ENCODE results near the gene C1orf232. TPM values are rescaled to one million over a fixed set of nuclear protein-coding genes. Genes with fewer than 3 reads are reported as not detected.

C1orf232 gene
- total and polyA plus RNA-seq, 2 experiments from 2014 or later = not detected

- Histone ChIP-seq H3K4me2 (peak within 1 kb of the TSS; percentile 78), H3K27ac (ENCODE audit: low read depth) (peak within 1 kb of the TSS; percentile 42; the same call in 1 of the 2 replicates), H3K36me3 (ENCODE audit: insufficient read depth) (no peaks in the 10 kb centered on the region), H2AFZ (peak within 1 kb of the TSS; percentile 75; the same call in 1 of the 2 replicates), H3K4me3 (peak within 1 kb of the TSS; percentile 48), H3F3A (replicated peaks; ENCODE audit: low read depth) (peaks cover 4% of the 10 kb centered on the region; the same call in 1 of the 2 replicates), H3K9me2 (ENCODE audit: insufficient read depth) (no peaks in the 10 kb centered on the region), H4K20me1 (replicated peaks; ENCODE audit: insufficient read depth) (no peaks in the 10 kb centered on the region; the same call in 1 of the 2 replicates), H3K27me3 (ENCODE audit: insufficient read depth) (no peaks in the 10 kb centered on the region), H3K79me2 (replicated peaks; ENCODE audit: insufficient read depth) (no peaks in the 10 kb centered on the region), H3K4me1 (ENCODE audit: insufficient read depth) (no peaks in the 10 kb centered on the region; the same call in 1 of the 2 replicates)
- Mint-ChIP-seq H3K27me3 (ENCODE audit: insufficient read depth, low read depth, poor library complexity) (peaks cover 20% of the 10 kb centered on the region), H3K4me3 (peak within 1 kb of the TSS; percentile 89), H3K27ac (peak within 1 kb of the TSS; percentile 97), H3K36me3 (ENCODE audit: low read depth) (peaks cover 7% of the 10 kb centered on the region; the same call in 2 of the 3 replicates), H3K4me1 (peaks cover 10% of the 10 kb centered on the region; the same call in 2 of the 3 replicates), H3K9me3 (no peaks in the 10 kb centered on the region)
- peak; percentile 100 for ATAC-seq
- no peak for TF ChIP-seq ETS1 (IDR thresholded peaks at IDR 0.05)
- no peak for TF ChIP-seq STAT1 (IDR thresholded peaks at IDR 0.05; ENCODE audit: unreplicated experiment)
- no peak for TF ChIP-seq JUNB (IDR thresholded peaks at IDR 0.05; ENCODE audit: unreplicated experiment)
- peak; percentile 56 to 64 for TF ChIP-seq CTCF (conservative IDR thresholded peaks at IDR 0.05; ENCODE audit: low read depth in 2 of 2)
- TF ChIP-seq, protein P1, sequence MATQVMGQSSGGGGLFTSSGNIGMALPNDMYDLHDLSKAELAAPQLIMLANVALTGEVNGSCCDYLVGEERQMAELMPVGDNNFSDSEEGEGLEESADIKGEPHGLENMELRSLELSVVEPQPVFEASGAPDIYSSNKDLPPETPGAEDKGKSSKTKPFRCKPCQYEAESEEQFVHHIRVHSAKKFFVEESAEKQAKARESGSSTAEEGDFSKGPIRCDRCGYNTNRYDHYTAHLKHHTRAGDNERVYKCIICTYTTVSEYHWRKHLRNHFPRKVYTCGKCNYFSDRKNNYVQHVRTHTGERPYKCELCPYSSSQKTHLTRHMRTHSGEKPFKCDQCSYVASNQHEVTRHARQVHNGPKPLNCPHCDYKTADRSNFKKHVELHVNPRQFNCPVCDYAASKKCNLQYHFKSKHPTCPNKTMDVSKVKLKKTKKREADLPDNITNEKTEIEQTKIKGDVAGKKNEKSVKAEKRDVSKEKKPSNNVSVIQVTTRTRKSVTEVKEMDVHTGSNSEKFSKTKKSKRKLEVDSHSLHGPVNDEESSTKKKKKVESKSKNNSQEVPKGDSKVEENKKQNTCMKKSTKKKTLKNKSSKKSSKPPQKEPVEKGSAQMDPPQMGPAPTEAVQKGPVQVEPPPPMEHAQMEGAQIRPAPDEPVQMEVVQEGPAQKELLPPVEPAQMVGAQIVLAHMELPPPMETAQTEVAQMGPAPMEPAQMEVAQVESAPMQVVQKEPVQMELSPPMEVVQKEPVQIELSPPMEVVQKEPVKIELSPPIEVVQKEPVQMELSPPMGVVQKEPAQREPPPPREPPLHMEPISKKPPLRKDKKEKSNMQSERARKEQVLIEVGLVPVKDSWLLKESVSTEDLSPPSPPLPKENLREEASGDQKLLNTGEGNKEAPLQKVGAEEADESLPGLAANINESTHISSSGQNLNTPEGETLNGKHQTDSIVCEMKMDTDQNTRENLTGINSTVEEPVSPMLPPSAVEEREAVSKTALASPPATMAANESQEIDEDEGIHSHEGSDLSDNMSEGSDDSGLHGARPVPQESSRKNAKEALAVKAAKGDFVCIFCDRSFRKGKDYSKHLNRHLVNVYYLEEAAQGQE (IDR thresholded peaks at IDR 0.05; ENCODE audit: unreplicated experiment) = no peak
- no peak for TF ChIP-seq EZH2phosphoT487 (IDR thresholded peaks at IDR 0.05; ENCODE audit: unreplicated experiment)
- TF ChIP-seq NANOG (IDR thresholded peaks at IDR 0.05; ENCODE audit: borderline replicate concordance) = no peak
- TF ChIP-seq ZNF331 (CRISPR knock-in tag; IDR thresholded peaks at IDR 0.05; ENCODE audit: low read depth) = no peak
- TF ChIP-seq ZNF114 (CRISPR knock-in tag; IDR thresholded peaks at IDR 0.05) = no peak
- TF ChIP-seq POLR2AphosphoS5 (IDR thresholded peaks at IDR 0.05; ENCODE audit: low read depth) = peak; percentile 59
- peak; percentile 97 for DNase-seq (ENCODE audit: low spot score)
These were observed 8.5 kb upstream of the C1orf232 start, which contains the start of gene CNKSR1 for GRCh38 chr1:26177182-26177684. Gene CNKSR1 (plus strand): TSS chr1:26177491. CDS start chr1:26177548, 57 bp downstream.
